SK-N-MC (cell line): ENCODE results near the gene PGLYRP1.

ENCODE experiments used
- EZH2 ChIP-seq: fragments of 200-600 bp; sonication (generic); IDR thresholded peaks from one replicate; pipeline ENCODE4 v1.6.1; 2017; ENCODE audit warnings: antibody characterized with exemption
- POLR2AphosphoS5 ChIP-seq: IDR thresholded peaks from 2 replicates; pipeline ENCODE4 v1.6.1; 2012; ENCODE audit warnings: mild to moderate bottlenecking, low read depth, low read length, borderline replicate concordance

DNA sequence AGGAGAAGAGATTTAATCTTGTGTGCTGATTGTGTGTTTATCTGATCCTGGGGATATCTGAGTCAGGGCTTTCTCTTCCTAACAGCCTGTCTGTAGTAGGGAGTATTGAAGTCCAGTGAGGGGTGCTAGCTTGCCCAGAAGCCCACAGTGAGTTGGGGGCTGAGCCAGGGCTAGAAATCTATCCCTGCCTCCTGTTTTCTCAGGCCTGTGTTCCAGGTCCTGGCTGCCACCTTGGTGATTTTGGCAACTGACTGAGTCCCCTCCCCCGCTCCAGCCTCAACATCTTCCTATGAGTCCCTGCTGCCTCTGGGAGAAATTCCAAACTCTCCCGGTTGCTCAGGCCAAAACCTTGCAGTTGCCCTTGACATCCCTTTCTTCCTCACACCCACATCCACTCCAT, 41.5 kb downstream of the PGLYRP1 start:
- TF ChIP-seq POLR2AphosphoS5 (no peak), EZH2 (no peak)
